ENCODE measurements around the gene FGF13.

FGF13 gene

DNA sequence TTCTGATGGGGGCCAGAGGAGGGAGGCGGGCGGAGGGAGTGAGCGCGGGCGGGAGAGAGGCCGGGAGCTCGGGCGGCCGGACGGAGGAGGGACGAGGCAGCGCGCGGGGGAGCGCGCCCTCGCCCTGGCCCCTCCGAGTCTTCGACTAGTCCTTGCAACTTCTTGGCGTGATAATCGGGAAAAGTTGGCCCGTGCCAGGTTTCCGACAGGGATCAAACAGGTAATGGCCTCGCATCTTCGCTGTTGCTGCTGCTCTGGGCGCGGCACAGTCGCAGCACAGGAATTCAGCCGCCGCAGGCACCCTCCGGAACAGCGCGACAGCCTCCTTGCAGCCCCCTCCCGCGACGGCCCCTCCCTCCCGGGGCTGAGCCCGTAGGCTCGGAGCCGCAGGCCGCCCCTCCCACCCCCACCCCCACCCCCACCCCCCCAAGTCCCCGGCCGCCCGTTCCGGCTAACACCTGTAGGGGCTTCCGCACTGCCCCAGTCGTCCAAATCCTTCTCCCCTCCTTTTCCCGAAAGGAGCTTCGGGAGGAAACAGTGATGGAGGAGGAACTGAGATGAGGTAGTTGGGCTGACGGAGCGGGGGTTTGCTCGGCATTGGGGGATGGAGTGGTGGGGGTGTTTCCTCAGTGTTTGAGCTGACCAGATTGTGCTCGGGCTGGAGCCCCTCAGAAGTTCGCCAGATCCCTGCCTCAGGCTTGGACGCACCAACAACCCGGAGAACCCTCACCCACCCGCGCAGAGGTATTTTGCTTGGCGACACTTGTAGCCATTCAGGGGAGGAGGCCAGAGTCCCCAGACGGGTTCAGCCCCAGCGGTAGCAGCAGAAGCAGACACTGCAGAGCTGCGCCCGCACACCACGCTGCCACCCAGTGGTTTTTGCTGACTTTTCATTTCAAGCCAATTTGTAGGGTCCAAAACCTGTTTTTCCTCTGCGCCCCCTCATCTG, at the start of gene FGF13:
Gene FGF13, minus strand, starts transcription at position 319 of the 949 bp plus-strand sequence. CDS start 714 bp downstream, outside the sequence.
- DNase-seq (ENCODE audit: low spot score), result no peak

DNA sequence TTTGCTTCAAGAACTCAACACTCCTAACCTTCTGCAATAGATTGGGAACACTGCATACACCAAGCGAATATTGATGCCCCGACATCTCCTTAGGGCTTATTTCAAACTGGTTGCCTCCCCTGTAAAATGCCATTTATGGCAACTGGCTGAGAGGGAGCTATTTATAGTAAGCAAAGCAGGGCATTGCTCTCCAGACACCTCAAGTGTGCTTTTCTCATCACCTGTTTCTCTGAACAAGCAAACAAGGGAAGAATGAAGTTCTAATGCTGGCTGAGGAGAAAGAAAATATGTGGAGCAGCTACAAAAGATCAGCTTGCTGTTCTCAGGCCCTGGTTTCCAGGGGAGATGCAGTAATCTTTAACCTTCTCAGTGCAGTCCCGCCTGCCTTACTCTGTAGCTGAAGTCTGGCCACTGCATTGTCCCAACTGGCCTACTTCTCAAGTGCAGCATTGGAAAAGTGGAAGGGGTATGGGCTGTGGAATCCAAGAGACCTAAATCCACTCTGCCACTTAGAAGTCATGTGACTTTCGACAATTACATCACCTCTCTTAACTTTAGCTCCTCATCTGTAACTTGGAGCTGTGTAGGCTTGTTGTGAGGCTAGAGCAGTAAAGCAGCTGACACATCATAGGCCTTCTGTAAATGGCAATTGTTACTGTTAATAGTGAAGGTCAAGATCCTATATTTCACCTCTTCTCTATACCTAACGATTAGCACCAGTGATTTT, 47.9 kb upstream of the FGF13 start:
- DNase-seq (ENCODE audit: low spot score), result no peak

DNA sequence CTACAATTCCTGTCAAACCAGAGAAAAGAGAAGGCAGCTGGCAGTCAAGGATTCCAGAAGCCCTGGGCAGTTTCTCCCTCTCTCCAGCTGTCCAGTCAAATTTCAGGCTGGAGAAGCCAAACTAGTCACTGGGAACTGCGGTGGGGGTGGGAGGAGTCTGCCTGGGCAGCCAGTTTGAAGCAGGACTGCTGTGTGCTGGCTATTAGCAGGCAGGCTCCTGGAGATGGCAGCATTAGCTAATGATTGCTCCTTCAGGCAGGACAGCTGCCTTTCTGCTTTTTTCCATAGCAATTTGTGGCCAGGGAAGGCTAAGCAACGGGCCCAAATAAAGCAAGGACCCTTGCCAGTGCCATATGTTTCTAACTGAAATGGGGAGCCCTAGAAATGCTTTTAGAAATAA, 44.7 kb upstream of the FGF13 start:
- DNase-seq (ENCODE audit: low spot score), result no peak

DNA sequence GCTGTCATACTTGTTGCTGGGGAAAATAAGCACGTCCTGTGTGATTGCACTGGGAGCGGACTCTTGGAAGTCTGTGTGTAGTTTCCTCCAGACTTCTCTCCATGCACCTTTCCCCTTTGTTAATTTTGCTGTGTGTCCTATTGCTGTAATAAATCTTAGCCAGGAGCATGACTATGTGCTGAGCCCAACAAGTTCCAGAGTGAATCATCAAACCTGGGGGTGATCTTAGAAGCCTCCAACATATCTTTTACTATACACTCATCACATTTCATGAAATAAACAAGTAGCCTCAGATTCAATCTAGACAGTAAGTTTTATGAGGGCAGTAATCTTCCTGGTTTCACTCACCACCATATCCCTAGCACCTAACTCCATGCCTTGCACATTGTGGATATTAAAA, 43.3 kb upstream of the FGF13 start:
- no peak for DNase-seq (ENCODE audit: low spot score)

DNA sequence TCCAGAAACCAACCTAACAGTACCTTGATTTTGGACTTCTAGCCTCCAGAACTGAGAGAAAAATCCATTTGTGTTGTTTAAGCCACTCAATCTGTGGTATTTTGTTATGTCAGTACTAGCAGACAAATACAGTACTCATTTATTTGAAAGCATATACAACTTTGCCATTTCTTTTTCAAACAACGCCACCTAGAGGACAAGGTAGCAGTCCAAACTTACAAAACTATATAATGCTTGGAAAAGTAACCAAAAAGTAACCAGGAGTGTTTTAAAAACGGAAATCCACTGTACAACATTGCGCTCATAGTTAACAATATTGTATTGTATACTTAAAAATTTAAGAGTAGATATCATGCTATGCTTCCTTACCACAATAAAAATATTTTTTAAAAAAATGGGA, 37.0 kb upstream of the FGF13 start:
- DNase-seq (ENCODE audit: low spot score), result no peak

DNA sequence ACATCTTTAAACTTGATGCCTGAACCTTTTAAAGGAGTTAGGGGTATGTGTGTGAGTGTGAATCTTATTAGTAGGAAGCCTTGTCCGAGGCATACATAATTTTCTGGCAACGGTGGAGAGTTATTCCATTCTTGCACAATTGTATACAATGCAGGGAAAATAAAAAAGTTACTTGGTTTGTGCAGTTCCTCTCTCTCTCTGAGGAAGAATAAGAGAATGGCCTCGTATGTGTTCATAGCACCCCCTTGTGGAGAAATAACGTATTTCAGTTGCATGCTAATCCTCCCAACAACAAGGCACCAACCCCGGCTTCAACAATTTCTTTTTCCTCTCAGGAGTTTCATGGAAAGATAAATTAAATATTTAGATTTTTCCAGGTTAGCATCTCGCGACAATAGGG, 33.7 kb upstream of the FGF13 start:
- peak; percentile 3 for DNase-seq (ENCODE audit: low spot score)

DNA sequence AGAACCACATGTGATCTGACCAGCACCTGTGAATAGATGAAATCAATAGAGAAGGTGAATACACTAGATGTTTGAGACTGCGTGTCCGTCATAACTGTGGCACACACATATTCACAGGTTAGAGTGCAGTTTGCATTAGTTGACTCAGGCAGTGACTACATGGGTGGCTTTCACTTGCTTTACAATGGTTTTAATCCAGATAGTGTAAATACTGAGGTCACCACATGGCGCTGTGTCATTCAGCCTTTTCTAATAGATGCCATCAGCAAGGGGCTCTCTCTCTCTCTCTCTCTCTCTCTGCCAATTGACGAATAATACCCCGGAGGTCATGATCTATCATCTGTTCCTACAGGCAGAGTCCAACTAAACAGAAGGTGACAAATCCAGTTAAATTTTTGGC, 30.7 kb upstream of the FGF13 start:
- DNase-seq (ENCODE audit: low spot score), result no peak

DNA sequence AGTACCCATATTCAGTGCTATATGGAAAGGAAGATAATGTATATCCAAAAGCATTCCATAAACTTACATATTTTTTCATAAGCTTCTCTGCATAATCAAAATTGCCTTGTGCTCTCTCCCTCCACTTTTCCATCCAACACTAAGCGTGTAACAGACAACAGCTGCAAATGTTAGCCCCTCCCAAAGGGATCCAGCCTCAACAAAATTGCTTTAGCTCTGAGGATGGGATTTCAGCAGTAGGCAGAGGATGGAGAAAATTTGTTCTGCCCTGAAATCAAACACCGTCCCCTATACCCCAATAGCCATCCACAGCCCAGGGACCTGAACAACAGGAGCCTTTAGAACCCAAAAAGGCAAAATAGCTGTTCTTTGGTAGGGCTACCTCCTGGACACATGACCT, 28.8 kb upstream of the FGF13 start:
- no peak for DNase-seq (ENCODE audit: low spot score)

DNA sequence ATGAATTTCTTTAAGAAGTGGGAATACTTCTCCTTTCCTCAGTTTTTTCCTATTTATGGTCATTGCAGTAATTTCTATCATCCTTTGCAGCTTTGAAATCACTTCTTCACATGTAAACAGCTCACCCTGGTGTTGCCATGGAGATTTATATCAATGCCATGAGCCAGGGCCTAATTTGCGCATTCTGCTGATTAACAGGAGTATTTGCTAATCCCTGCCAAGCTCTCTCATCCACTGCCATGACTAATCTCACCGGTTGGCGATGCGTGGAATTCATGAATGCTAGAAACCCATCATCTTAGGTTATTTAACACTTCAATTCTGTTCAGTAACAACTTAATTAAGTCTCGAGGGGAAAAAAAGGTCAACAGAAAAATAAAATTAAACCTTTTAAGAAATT, 11.8 kb upstream of the FGF13 start:
- no peak for DNase-seq (ENCODE audit: low spot score)

DNA sequence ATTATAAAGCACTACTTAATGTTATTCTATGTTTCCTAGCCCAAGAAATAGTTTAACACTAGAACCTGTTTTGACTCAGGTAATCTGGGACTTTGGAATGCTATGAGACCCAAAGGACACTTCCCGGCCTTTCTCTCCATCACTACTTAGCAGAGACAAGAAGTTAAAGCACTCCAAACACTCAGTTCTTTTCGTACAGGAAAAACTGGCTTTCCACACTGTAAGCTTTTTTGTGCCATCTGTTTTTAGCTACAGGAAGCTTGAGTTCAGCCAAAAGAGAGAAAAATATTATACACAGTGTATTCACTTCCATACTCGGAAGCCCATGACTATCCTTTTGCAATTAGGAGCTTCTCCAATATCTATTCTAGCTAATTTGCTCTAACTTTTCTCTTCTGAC, 7.9 kb upstream of the FGF13 start:
- DNase-seq (ENCODE audit: low spot score), result no peak

DNA sequence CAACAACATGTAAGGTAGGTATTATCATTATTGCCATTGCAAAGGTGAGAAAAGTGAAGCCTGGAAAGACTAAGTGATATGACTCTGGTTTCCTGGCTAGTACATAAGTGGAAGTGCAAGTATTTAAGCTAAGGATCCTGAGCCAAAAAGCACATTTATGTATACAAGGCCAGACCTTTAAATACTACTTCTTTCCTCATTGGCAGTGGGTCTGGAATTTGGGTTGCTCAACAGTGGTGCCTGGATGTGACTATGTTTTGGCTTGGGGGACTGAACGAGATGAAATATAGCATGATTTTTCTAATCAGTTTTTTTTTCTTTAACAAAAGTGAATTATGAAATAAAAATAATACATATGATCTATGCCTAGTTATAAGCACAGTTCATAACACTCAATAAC, 7.4 kb upstream of the FGF13 start:
- DNase-seq (ENCODE audit: low spot score), result no peak

DNA sequence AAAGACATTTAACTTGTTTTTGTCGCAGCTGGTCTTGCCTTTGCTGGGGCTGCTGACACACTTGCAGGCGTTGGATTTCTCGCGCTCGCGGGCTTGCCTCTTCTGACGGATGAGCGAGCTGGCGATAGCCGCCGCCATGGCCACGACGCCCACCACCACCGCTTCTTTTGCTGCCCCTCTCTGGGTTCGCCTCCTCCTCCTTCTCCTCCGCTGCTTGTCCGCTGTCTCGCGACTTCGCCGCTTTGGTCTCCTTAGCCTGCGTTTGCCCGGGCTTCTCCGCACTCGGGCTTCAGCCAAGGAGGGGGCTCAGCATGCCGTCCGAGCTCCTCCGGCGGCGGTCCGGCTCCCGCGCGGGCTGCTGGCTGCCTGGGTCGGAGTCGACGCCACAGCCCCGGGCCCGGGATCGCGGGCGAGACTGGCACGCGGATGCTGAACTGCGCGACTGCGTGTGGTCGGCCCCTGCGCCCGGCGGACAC, 613 bp downstream of the FGF13 start:
- no peak for DNase-seq (ENCODE audit: low spot score)

DNA sequence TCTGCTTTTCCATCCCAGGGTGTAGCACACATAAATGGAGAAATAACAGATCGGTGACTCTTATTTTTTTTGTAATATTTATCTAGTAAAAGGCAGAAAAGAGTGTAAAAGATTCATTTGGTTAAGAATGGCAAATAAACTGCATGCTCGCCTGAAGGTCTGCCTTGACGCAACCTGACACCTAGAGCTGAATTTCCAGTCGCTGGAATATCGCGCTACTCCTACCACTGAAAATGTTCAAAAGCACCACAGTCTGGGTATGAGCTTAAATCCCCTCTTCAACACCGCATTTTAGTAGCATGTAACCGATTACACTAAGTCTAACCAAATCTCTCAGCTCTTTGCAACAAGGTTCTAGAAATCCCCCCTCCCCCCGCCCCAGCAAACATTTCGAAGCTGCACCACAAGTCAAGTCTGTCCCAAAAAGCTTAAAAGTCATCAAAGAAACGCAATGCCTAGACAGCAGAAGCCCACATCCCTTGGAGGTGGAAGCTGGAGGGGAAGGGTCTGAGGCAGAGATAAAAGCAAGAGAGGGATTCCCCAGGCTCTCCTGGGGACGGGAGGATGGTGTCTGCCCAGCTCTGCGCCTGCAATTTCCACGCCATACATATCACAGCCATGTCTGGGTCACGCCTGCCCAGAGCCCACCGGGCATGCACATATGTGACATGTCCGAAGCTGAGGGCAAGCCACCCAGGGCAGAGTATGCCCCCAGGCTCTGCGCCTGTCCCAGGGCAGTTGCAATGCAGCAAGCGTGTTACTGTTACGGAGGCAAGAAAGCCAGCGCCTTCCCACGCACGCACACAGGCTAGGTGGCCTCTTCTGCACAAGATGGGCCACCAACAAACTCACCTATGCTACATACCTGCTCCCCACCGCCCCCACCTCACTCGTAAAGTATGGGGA, 1.4 kb downstream of the FGF13 start:
- no peak for DNase-seq (ENCODE audit: low spot score)

DNA sequence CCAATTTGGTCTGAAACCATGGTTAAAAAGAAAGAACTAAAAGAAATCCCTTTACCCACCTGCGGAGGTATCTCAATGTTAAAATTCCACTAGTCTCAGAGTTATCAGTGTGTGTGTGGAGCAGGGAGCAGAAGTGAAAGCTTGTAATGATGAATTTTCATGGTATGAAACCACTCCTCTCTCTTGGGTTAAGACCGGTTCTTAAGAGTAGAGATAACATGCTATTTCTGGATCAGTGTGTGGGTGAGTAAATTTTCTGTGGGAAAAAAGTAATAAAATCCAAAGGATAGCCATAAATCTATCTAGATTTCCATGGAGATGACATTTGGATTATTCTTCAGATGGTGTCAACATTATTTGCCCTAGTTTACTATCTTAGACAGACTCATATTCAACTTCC, 3.2 kb downstream of the FGF13 start:
- DNase-seq (ENCODE audit: low spot score), result no peak

DNA sequence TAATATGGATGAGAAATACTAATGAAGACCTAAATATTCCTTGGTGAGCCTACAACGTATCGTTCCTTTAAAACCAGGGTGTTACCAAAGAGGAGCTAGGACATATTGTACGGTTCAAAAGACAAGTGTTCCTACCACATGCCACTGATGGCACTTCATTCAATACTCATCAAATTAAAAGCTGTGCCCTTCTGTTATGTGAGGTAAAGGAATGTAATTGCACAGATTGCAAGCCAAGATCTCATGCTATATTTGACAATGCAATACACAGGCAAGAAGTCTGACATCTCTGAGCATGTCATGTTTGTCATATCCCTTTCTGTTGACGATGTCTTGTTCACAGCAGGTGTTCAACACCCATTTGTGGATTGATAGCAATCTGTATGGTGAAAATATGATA, 6.9 kb downstream of the FGF13 start:
- no peak for DNase-seq (ENCODE audit: low spot score)

DNA sequence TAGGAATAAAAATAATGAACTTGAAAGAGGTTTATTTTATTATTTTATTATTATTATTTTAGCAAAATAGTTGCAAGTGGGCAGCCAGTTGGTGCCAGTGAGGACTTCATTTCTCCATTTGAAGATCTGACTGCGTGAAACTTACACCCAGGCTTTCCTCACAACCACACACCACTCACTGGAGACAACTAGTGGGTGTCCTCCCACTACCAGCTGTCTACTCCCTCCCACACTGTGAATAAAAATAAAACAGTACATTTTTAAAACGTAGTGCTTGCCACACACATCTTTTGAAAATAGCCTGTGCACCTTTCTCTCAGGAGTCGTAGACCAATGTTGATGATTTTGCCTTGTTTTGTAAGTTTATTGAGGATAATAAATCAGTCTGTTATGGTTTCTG, 7.4 kb downstream of the FGF13 start:
- DNase-seq (ENCODE audit: low spot score), result no peak

DNA sequence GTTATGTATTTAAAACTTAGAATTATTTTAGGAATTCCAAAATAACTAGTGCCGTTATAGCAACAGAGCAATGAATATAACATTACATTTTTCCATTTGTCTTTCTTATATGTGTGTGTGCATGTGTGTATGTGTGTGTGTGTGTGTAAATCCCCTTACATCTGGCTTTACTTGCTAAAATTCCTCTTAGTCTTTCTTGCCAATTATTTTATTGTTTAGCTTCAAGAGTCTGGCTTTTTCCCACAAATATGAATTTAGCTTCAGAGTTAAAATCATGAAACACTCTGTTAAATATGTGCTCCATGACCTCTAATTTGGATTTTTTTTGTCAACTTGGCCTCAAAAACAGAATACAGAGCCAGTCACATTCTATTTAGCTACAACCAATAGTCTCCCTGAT, 18.9 kb downstream of the FGF13 start:
- no peak for DNase-seq (ENCODE audit: low spot score)

DNA sequence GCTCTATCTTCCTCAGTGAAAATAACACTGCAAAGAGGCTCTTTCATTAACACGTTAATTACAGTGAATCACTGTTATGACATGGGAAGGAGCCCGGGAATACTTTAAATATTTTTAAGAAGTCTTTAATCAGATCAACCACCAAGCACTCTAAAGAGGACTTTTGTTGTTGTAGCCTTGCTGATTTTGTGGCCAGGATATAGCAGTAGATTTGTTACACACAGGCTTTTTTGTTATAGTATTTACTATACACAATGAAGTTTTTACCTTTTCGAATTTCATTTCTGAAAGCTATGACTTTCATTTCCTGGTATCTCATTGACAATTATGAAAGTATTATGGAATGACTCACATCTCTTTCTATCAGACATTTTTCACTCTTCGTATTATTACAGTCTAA, 20.3 kb downstream of the FGF13 start:
- DNase-seq (ENCODE audit: low spot score), result no peak

DNA sequence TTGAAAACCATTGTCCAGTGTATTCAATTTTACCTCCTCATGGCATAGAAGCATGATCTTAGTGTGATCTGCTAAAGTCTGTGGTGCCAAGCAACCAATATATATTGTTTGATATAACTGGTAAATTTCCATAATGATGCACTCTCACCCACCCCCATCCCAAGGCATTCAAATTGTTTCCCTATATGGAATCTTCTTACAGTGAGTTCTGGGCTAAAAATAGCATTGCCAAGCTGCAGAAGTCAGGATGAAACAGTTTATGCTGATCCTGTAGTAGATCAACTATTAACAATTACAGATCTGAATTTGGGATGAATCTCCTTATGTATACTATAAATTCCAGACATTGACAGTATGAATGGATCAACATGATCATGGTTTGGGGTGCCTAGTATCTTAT, 20.9 kb downstream of the FGF13 start:
- DNase-seq (ENCODE audit: low spot score), result no peak

DNA sequence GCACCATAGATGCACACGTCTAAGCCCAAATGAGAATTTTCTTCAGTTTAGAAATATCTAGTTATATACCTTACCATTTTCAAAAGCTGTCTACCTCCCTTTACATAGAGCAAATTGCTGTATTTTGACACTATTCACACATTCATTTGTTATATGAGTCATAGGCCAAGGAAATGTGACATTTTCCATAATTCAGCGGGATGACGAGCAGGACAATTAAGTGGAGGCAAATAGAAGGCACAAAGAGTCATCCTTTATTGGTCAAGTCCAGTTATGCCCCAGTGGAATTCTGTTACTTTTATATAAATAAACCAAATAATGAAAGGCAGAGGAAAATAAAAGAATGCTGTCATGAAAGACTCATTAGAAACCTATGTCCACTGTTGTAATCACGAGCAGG, 27.9 kb downstream of the FGF13 start:
- no peak for DNase-seq (ENCODE audit: low spot score)

DNA sequence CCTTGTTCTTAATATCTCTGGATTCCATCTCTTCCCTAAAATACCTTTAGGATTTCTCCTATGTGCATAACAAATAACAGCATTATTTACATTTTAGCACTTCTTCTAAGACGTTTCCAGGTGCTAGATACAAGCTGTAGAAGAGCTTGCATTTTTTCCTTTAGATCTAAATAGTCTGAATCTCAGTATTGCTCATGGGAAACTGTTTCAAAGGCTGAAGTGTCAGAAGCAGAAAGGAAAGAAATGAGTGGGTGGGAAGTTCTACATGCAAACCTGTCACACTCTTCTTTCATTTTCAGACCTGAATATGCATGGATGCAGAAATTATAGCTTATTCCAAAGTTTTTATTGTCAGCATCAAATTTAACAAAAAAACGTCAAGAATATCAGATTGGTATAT, 41.8 kb downstream of the FGF13 start:
- DNase-seq (ENCODE audit: low spot score), result no peak

DNA sequence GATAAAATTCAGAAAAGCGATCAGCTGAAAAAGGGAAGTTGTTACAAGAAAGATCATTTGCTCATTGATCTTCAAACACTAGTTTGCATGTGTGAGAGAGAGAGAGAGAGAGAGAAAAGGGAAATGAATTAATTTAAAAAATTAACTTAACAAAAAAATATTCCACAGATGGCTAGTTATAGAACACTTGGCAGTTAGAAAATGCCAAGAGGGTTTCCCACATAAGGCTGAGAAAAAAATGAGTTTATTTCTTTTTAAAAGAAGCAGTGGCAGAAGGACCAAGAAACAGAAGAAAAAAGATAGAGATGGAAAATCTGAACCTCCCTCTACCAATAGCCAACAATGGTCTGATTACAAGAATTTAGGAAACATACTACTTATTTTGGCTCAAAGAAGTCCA, 47.1 kb downstream of the FGF13 start:
- DNase-seq (ENCODE audit: low spot score), result no peak

All from hematopoietic multipotent progenitor cell treated with erythropoietin and hydrocortisone succinate and interleukin-3 and kit ligand, for 15 days (in vitro differentiated cells).